ENCODE data around the gene CACNG1. TPM values are rescaled to one million over a fixed set of nuclear protein-coding genes. Genes with fewer than 3 reads are reported as not detected.

CACNG1 gene
- total and polyA plus RNA-seq, 4 donors: not detected

DNA sequence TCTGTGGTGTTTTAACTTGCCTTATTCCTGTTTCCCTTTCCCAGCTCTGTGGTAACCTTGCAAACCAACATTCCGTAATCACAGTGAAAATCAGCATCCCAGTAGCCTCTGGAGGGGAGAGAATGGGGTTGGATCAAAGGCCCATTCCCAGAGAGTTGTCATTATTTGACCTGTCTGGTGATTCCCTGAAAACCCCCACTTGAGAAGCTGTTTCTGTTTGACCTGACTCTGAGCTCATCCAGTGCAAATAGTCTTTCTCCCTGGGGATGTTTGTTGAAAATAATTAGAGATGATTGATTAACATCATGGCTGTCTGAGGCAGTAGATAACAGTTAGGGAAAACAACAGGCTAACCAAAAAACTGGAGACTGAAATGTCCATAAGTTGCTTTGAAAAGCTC lies 3.0 kb downstream of the CACNG1 start:
- TF ChIP-seq, protein P1, sequence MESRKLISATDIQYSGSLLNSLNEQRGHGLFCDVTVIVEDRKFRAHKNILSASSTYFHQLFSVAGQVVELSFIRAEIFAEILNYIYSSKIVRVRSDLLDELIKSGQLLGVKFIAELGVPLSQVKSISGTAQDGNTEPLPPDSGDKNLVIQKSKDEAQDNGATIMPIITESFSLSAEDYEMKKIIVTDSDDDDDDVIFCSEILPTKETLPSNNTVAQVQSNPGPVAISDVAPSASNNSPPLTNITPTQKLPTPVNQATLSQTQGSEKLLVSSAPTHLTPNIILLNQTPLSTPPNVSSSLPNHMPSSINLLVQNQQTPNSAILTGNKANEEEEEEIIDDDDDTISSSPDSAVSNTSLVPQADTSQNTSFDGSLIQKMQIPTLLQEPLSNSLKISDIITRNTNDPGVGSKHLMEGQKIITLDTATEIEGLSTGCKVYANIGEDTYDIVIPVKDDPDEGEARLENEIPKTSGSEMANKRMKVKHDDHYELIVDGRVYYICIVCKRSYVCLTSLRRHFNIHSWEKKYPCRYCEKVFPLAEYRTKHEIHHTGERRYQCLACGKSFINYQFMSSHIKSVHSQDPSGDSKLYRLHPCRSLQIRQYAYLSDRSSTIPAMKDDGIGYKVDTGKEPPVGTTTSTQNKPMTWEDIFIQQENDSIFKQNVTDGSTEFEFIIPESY (IDR thresholded peaks at IDR 0.05): no peak
- no peak for TF ChIP-seq EGR1 (IDR thresholded peaks at IDR 0.05; ENCODE audit: low read depth in 2 of 2)
- no peak for TF ChIP-seq FOXA1 (IDR thresholded peaks at IDR 0.05)
- TF ChIP-seq TAF1 (conservative IDR thresholded peaks at IDR 0.05): no peak
- TF ChIP-seq NR2F2 (IDR thresholded peaks at IDR 0.05): no peak
- no peak for TF ChIP-seq JUND (IDR thresholded peaks at IDR 0.05)
- TF ChIP-seq SP1 (IDR thresholded peaks at IDR 0.05): no peak
- TF ChIP-seq HNF4G (IDR thresholded peaks at IDR 0.05): no peak
- no peak for TF ChIP-seq FOXA2 (IDR thresholded peaks at IDR 0.05)
- TF ChIP-seq YY1 (IDR thresholded peaks at IDR 0.05): no peak
- TF ChIP-seq, protein P2, sequence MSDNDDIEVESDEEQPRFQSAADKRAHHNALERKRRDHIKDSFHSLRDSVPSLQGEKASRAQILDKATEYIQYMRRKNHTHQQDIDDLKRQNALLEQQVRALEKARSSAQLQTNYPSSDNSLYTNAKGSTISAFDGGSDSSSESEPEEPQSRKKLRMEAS (IDR thresholded peaks at IDR 0.05): no peak
- no peak for TF ChIP-seq RAD21 (IDR thresholded peaks at IDR 0.05)
- Histone ChIP-seq H3K36me3 (ENCODE audit: control insufficient read depth in 4 of 4, insufficient read depth in 3 of 4, low read depth in 1 of 4, low read length in 3 of 4) (no peaks in the 10 kb centered on the region), H3K4me1 (ENCODE audit: control insufficient read depth in 4 of 4, insufficient read depth in 4 of 4, low read length in 3 of 4) (no peaks in the 10 kb centered on the region), H3K27me3 (ENCODE audit: control insufficient read depth in 4 of 4, insufficient read depth in 4 of 4, low read length in 3 of 4) (no peaks in the 10 kb centered on the region), H3K4me3 (ENCODE audit: low read depth in 1 of 3, low read length in 3 of 3) (no peak overlapping the region), H3K9me3 (ENCODE audit: control insufficient read depth in 4 of 4, low read length in 3 of 4) (peaks cover 3 to 14% (median 4%) of the 10 kb centered on the region in 4 donors), H3K27ac (ENCODE audit: low read depth in 1 of 2, low read length in 2 of 2) (no peak overlapping the region), H3K9ac (ENCODE audit: low read depth in 1 of 2, low read length in 2 of 2) (no peak overlapping the region)
- WGBS: 85% methylated on average over 1 of the region's 1 CpG
- DNase-seq (ENCODE audit: low spot score): no peak

DNA sequence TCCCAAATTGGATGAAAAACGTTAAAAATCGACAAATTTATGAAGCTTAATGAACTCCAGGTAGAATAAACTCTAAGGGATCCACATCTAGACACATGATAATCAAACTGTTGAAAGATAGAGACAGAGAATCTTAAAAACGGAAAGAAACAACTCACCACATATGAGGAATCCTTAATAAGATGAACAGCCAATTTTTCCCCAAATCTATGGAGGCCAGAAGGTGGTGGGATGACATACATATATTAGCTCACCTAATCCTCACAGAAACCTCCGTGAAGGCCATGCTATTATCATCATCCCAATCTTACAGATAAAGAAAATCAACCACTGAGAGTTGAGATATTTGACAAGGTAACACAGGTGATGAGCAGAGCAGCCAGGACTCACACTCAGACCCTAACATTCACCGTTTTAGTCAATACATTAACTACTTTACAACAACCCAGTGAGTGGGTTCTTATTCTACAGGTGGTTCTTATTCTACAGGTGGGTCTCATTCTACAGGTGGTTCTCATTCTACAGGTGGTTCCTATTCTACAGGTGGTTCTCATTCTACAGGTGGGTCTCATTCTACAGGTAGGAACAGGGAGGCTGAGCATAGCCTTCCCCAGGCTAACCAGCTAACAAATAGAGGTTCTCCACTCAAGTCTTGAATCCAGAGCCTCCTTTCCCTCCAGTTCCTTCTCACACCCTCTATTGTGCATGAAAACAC lies 4.8 kb downstream of the CACNG1 start:
- Histone ChIP-seq H3K27ac (ENCODE audit: low read depth in 1 of 2, low read length in 2 of 2) (no peak overlapping the region), H3K9ac (ENCODE audit: low read depth in 1 of 2, low read length in 2 of 2) (no peak overlapping the region), H3K4me3 (ENCODE audit: low read depth in 1 of 3, low read length in 3 of 3) (no peak overlapping the region), H3K27me3 (ENCODE audit: control insufficient read depth in 4 of 4, insufficient read depth in 4 of 4, low read length in 3 of 4) (no peaks in the 10 kb centered on the region), H3K9me3 (ENCODE audit: control insufficient read depth in 4 of 4, low read length in 3 of 4) (peaks cover 3 to 14% (median 4%) of the 10 kb centered on the region in 4 donors), H3K36me3 (ENCODE audit: control insufficient read depth in 4 of 4, insufficient read depth in 3 of 4, low read depth in 1 of 4, low read length in 3 of 4) (no peaks in the 10 kb centered on the region), H3K4me1 (ENCODE audit: control insufficient read depth in 4 of 4, insufficient read depth in 4 of 4, low read length in 3 of 4) (no peaks in the 10 kb centered on the region)
- TF ChIP-seq HNF4G (IDR thresholded peaks at IDR 0.05) (no peak), NR2F2 (IDR thresholded peaks at IDR 0.05) (no peak), JUND (IDR thresholded peaks at IDR 0.05) (no peak), TAF1 (conservative IDR thresholded peaks at IDR 0.05) (no peak), GABPA (IDR thresholded peaks at IDR 0.05 in 1 of 2, conservative IDR thresholded peaks at IDR 0.05 in 1 of 2) (no peak), HNF4A (conservative IDR thresholded peaks at IDR 0.05) (no peak), RAD21 (IDR thresholded peaks at IDR 0.05) (no peak), FOXA1 (IDR thresholded peaks at IDR 0.05) (no peak), RXRA (IDR thresholded peaks at IDR 0.05) (no peak), YY1 (IDR thresholded peaks at IDR 0.05) (no peak), FOXA2 (IDR thresholded peaks at IDR 0.05) (no peak)
- TF ChIP-seq, protein P3, sequence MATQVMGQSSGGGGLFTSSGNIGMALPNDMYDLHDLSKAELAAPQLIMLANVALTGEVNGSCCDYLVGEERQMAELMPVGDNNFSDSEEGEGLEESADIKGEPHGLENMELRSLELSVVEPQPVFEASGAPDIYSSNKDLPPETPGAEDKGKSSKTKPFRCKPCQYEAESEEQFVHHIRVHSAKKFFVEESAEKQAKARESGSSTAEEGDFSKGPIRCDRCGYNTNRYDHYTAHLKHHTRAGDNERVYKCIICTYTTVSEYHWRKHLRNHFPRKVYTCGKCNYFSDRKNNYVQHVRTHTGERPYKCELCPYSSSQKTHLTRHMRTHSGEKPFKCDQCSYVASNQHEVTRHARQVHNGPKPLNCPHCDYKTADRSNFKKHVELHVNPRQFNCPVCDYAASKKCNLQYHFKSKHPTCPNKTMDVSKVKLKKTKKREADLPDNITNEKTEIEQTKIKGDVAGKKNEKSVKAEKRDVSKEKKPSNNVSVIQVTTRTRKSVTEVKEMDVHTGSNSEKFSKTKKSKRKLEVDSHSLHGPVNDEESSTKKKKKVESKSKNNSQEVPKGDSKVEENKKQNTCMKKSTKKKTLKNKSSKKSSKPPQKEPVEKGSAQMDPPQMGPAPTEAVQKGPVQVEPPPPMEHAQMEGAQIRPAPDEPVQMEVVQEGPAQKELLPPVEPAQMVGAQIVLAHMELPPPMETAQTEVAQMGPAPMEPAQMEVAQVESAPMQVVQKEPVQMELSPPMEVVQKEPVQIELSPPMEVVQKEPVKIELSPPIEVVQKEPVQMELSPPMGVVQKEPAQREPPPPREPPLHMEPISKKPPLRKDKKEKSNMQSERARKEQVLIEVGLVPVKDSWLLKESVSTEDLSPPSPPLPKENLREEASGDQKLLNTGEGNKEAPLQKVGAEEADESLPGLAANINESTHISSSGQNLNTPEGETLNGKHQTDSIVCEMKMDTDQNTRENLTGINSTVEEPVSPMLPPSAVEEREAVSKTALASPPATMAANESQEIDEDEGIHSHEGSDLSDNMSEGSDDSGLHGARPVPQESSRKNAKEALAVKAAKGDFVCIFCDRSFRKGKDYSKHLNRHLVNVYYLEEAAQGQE (IDR thresholded peaks at IDR 0.05): no peak
- TF ChIP-seq, protein P1 (IDR thresholded peaks at IDR 0.05): no peak
- TF ChIP-seq, protein P2 (IDR thresholded peaks at IDR 0.05): no peak
- TF ChIP-seq, protein P4, sequence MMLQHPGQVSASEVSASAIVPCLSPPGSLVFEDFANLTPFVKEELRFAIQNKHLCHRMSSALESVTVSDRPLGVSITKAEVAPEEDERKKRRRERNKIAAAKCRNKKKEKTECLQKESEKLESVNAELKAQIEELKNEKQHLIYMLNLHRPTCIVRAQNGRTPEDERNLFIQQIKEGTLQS (IDR thresholded peaks at IDR 0.05): no peak
- TF ChIP-seq, protein P5, sequence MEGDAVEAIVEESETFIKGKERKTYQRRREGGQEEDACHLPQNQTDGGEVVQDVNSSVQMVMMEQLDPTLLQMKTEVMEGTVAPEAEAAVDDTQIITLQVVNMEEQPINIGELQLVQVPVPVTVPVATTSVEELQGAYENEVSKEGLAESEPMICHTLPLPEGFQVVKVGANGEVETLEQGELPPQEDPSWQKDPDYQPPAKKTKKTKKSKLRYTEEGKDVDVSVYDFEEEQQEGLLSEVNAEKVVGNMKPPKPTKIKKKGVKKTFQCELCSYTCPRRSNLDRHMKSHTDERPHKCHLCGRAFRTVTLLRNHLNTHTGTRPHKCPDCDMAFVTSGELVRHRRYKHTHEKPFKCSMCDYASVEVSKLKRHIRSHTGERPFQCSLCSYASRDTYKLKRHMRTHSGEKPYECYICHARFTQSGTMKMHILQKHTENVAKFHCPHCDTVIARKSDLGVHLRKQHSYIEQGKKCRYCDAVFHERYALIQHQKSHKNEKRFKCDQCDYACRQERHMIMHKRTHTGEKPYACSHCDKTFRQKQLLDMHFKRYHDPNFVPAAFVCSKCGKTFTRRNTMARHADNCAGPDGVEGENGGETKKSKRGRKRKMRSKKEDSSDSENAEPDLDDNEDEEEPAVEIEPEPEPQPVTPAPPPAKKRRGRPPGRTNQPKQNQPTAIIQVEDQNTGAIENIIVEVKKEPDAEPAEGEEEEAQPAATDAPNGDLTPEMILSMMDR (IDR thresholded peaks at IDR 0.05; ENCODE audit: low read depth, low read length, missing input control): no peak
- no peak for DNase-seq (ENCODE audit: low spot score)
- WGBS: 73% methylated on average over 5 of the region's 5 CpGs

All from liver (tissue), 9 donors.